GM12878 (cell line): ENCODE results near the gene METTL23. TPM values are rescaled to one million over a fixed set of nuclear protein-coding genes. Genes with fewer than 3 reads are reported as not detected.

ENCODE experiments used
- ATF7 ChIP-seq: fragments of 450-650 bp; IDR thresholded peaks from 2 replicates; pipeline ENCODE4 v1.6.1; 2016; ENCODE audit warnings: low read depth, mild to moderate bottlenecking
- CEBPB ChIP-seq, 2 experiments: fragments of 150-350 bp in 1 of 2; IDR thresholded peaks; 2 replicates each; pipeline ENCODE4 v1.6.1; 2012 to 2014; ENCODE audit warnings: low read depth in 2 of 2, low read length in 2 of 2, borderline replicate concordance in 1 of 2, inconsistent platforms in 1 of 2
- CHD2 ChIP-seq: IDR thresholded peaks from 2 replicates; pipeline ENCODE4 v1.6.1; 2011; ENCODE audit warnings: low read depth, low read length, improper control_type of control experiment, borderline replicate concordance
- CTCF ChIP-seq, 3 experiments: IDR thresholded peaks in 2 of 3; conservative IDR thresholded peaks in 1 of 3; 2 replicates each; pipeline ENCODE4 v1.5.1; 2011; ENCODE audit warnings: low read depth in 3 of 3, low read length in 3 of 3, mild to moderate bottlenecking in 3 of 3, control low read depth in 2 of 3, moderate library complexity in 2 of 3, inconsistent platforms in 1 of 3, mixed read lengths in 1 of 3; ENCODE audit not compliant: control insufficient read depth in 2 of 3, insufficient read depth in 1 of 3; ENCODE audit errors: extremely low read depth in 1 of 3
- E2F4 ChIP-seq: IDR thresholded peaks from 2 replicates; pipeline ENCODE4 v1.6.1; 2012; ENCODE audit warnings: low read depth, low read length, improper control_type of control experiment
- EED ChIP-seq: sonication (generic); IDR thresholded peaks from 2 replicates; pipeline ENCODE4 v1.6.1; 2016; ENCODE audit warnings: antibody characterized with exemption, low read depth
- HDGF ChIP-seq: fragments of 450-650 bp; IDR thresholded peaks from 2 replicates; pipeline ENCODE4 v1.6.1; 2016; ENCODE audit warnings: antibody characterized with exemption
- MEF2B ChIP-seq: fragments of 450-650 bp; IDR thresholded peaks from 2 replicates; pipeline ENCODE4 v1.6.1; 2018; ENCODE audit warnings: mild to moderate bottlenecking, moderate library complexity; ENCODE audit not compliant: partially characterized antibody, poor library complexity, severe bottlenecking
- NFIC ChIP-seq: IDR thresholded peaks from 2 replicates; pipeline ENCODE4 v1.6.1; 2012; ENCODE audit warnings: low read depth, mild to moderate bottlenecking, inconsistent platforms, low read length, moderate library complexity
- NFXL1 ChIP-seq: fragments of 450-650 bp; IDR thresholded peaks from 2 replicates; pipeline ENCODE4 v1.6.1; 2017; ENCODE audit warnings: antibody characterized with exemption, mild to moderate bottlenecking, borderline replicate concordance
- NRF1 ChIP-seq: conservative IDR thresholded peaks from 2 replicates; pipeline ENCODE4 v1.6.1; 2011; ENCODE audit warnings: mild to moderate bottlenecking, low read depth, low read length, improper control_type of control experiment
- PBX3 ChIP-seq: IDR thresholded peaks from 2 replicates; pipeline ENCODE4 v1.6.1; 2011; ENCODE audit warnings: mild to moderate bottlenecking, low read depth, low read length, moderate library complexity; ENCODE audit not compliant: insufficient replicate concordance
- PKNOX1 ChIP-seq: fragments of 450-650 bp; IDR thresholded peaks from 2 replicates; pipeline ENCODE4 v1.6.1; 2016; ENCODE audit warnings: mild to moderate bottlenecking
- POLR2AphosphoS5 ChIP-seq: IDR thresholded peaks from 2 replicates; pipeline ENCODE4 v1.6.1; 2011; ENCODE audit warnings: mild to moderate bottlenecking, low read length, inconsistent platforms
- PRDM15 ChIP-seq: fragments of 450-650 bp; formaldehyde crosslinking; IDR thresholded peaks from 2 replicates; pipeline ENCODE4 v1.4.0; 2020; ENCODE audit warnings: mild to moderate bottlenecking, moderate library complexity
- RCOR1 ChIP-seq: conservative IDR thresholded peaks from 2 replicates; pipeline ENCODE4 v1.6.1; 2012; ENCODE audit warnings: low read depth, low read length, improper control_type of control experiment
- SMAD5 ChIP-seq: IDR thresholded peaks from 2 replicates; pipeline ENCODE4 v1.6.1; 2016; ENCODE audit warnings: antibody characterized with exemption, low read depth
- USF1 ChIP-seq: IDR thresholded peaks from 2 replicates; pipeline ENCODE4 v1.6.1; 2011; ENCODE audit warnings: borderline replicate concordance, low read depth, mild to moderate bottlenecking, moderate library complexity, mixed read lengths, low read length; ENCODE audit not compliant: insufficient read depth; ENCODE audit errors: extremely low read length
- ZSCAN29 ChIP-seq: fragments of 450-650 bp; IDR thresholded peaks from 2 replicates; pipeline ENCODE4 v1.6.1; 2017; ENCODE audit warnings: mild to moderate bottlenecking, moderate library complexity
- polyA plus RNA-seq, 11 experiments: library from polyadenylated mRNA; depleted of rRNA in 4 of 11; unstranded in 6 of 11; stranded (reverse) in 5 of 11; fragments of >200 nt; fragmentation: Nextera tagmentation in 4 of 11; fragmentation: Illumina TruSeq in 1 of 11; extraction: Ambion mirVana in 4 of 11; extraction: Trizol in 1 of 11; gene quantifications; 1 replicate in 1 of 11; 2 replicates in 10 of 11; pipeline versions ENCODE4 v1.2.1 to v1.2.3, GENCODE V29; 2011 to 2016; ENCODE audit warnings: inconsistent platforms in 2 of 11, missing spikeins in 2 of 11, low read depth in 1 of 11
- total RNA-seq, 4 experiments: library from RNA; depleted of rRNA in 3 of 4; stranded (reverse); fragments of >200 nt in 3 of 4; fragmentation: Illumina TruSeq in 1 of 4; extraction: Trizol in 1 of 4; gene quantifications; 2 replicates each; pipeline versions ENCODE4 v1.2.1 to v1.2.3, GENCODE V29; 2013 to 2021

The METTL23 gene
- total and polyA plus RNA-seq, 10 of the 15 experiments (the other 5 are each of a cell fraction or from before 2014, with no cell fraction given), result 25.6 to 61.5 (median 30.9) TPM

GRCh38 chr17:76735586-76736348 lies 9.1 kb downstream of the METTL23 start (continued):
- no peak for TF ChIP-seq CEBPB (IDR thresholded peaks at IDR 0.05; ENCODE audit: borderline replicate concordance in 1 of 2, low read depth in 2 of 2, low read length in 2 of 2)
- no peak for TF ChIP-seq SMAD5
- TF ChIP-seq E2F4, result no peak
- TF ChIP-seq NRF1, result no peak
- TF ChIP-seq PKNOX1, result no peak
- peak; percentile 86; the same call in 1 of the 2 replicates for TF ChIP-seq HDGF
- no peak for TF ChIP-seq EED
- no peak for TF ChIP-seq PBX3
- 0 out of 2 replicates have a peak, but pooled peaks have one; percentile 15 for TF ChIP-seq NFIC
- TF ChIP-seq MEF2B, result peak; percentile 19
- peak; percentile 73; the same call in 1 of the 2 replicates for TF ChIP-seq POLR2AphosphoS5
- no peak for TF ChIP-seq PRDM15 (CRISPR knock-in tag)
- no peak for TF ChIP-seq USF1
- TF ChIP-seq CTCF (IDR thresholded peaks at IDR 0.05 in 2 of 3, conservative IDR thresholded peaks at IDR 0.05 in 1 of 3; ENCODE audit: control insufficient read depth in 2 of 3, extremely low read depth in 1 of 3, insufficient read depth in 1 of 3, low read depth in 3 of 3, low read length in 3 of 3), result no peak
- no peak for TF ChIP-seq ATF7
- no peak for TF ChIP-seq ZSCAN29
- TF ChIP-seq CHD2, result no peak
- TF ChIP-seq RCOR1, result no peak
- TF ChIP-seq NFXL1, result no peak
